HL-60 (cell line): ENCODE data around the gene NEUROD2.
A peak's percentile ranks its signal among the peaks of the same experiment; 100 is the strongest.

ENCODE experiments used
- DNase-seq, 2 experiments: peaks; one replicate each; pipeline ENCODE4 v3.0.0-alpha.2; 2010 to 2020; ENCODE audit warnings: low read depth in 1 of 2, low spot score in 1 of 2
- H3K27ac ChIP-seq: fragments of 250-450 bp; sonication (Bioruptor Pico); replicated peaks from 2 replicates; pipeline ENCODE4 v1.5.1; 2020; ENCODE audit warnings: mild to moderate bottlenecking, moderate library complexity
- H3K27me3 ChIP-seq: fragments of 250-450 bp; sonication (Bioruptor Pico); 2 replicates; pipeline ENCODE4 v1.5.1; 2021; ENCODE audit warnings: mild to moderate bottlenecking, moderate library complexity; ENCODE audit not compliant: insufficient read depth, poor library complexity, severe bottlenecking
- H3K4me3 ChIP-seq: replicated peaks from 2 replicates; pipeline ENCODE4 v1.5.1; 2011; ENCODE audit warnings: mild to moderate bottlenecking, control low read depth, low read length; ENCODE audit not compliant: insufficient read depth
- CTCF ChIP-seq: IDR thresholded peaks from one replicate; pipeline ENCODE4 v1.5.1; 2011; ENCODE audit warnings: low read length, control low read depth, inconsistent platforms; ENCODE audit not compliant: insufficient read depth
- GABPA ChIP-seq: IDR thresholded peaks from 2 replicates; pipeline ENCODE4 v1.6.1; 2012; ENCODE audit warnings: low read depth
- POLR2AphosphoS5 ChIP-seq: IDR thresholded peaks from 2 replicates; pipeline ENCODE4 v1.6.1; 2012; ENCODE audit warnings: low read depth
- REST ChIP-seq: IDR thresholded peaks from 2 replicates; pipeline ENCODE4 v1.6.1; 2012; ENCODE audit warnings: low read depth; ENCODE audit not compliant: insufficient replicate concordance
- SPI1 ChIP-seq: IDR thresholded peaks from 2 replicates; pipeline ENCODE4 v1.6.1; 2012; ENCODE audit warnings: low read depth, mild to moderate bottlenecking, borderline replicate concordance

The NEUROD2 gene

GRCh38 chr17:39573447-39574298, 34.0 kb downstream of the NEUROD2 start:
- TF ChIP-seq CTCF (no peak), POLR2AphosphoS5 (0 out of 2 replicates have a peak, but pooled peaks have one; percentile 39), REST (no peak)
- H3K27ac ChIP-seq, result no peak overlapping the region
- H3K4me3 ChIP-seq, result peak overlapping the region; percentile 31
- DNase-seq, result peak in 1 of 2 experiments; percentile 44
- peaks cover 3% of the 10 kb centered on the region for H3K27me3 ChIP-seq

GRCh38 chr17:39572121-39572520, 35.6 kb downstream of the NEUROD2 start:
- no peak for TF ChIP-seq POLR2AphosphoS5
- TF ChIP-seq REST, result no peak
- peaks cover 3% of the 10 kb centered on the region for H3K27me3 ChIP-seq
- H3K27ac ChIP-seq, result no peak overlapping the region
- H3K4me3 ChIP-seq, result no peak overlapping the region
- no peak for DNase-seq

GRCh38 chr17:39569126-39569525, 38.6 kb downstream of the NEUROD2 start:
- H3K4me3 ChIP-seq, result no peak overlapping the region
- H3K27me3 ChIP-seq, result peaks cover 3% of the 10 kb centered on the region
- no peak overlapping the region for H3K27ac ChIP-seq
- TF ChIP-seq SPI1, result peak; percentile 35; the same call in 1 of the 2 replicates
- no peak for TF ChIP-seq REST
- DNase-seq, result no peak

- Histone ChIP-seq H3K27ac (no peak overlapping the region), H3K27me3 (peaks cover 1% of the 10 kb centered on the region), H3K4me3 (no peak overlapping the region)
- no peak for TF ChIP-seq REST
- TF ChIP-seq CTCF, result no peak
- TF ChIP-seq GABPA, result no peak
- DNase-seq, result no peak
Observed at GRCh38 chr17:39568702-39569101, 39.0 kb downstream of the NEUROD2 start.
